Neural cell (in vitro differentiated cells): ENCODE measurements around the gene TMEM201. TPM values are rescaled to one million over a fixed set of nuclear protein-coding genes. Genes with fewer than 3 reads are reported as not detected.

ENCODE experiments used
- H2AFZ ChIP-seq: fragments of 200-600, 300-800 bp; sonication (generic), shearing (Covaris generic); 2 replicates; pipeline ENCODE4 v1.6.0; 2014; ENCODE audit warnings: low read depth, mild to moderate bottlenecking, antibody characterized with exemption, low read length, moderate library complexity
- H3F3A ChIP-seq: fragments of 200-600 bp; shearing (Covaris generic); 2 replicates; pipeline ENCODE4 v1.6.1; 2016; ENCODE audit warnings: mild to moderate bottlenecking, moderate library complexity, mixed read lengths, antibody characterized with exemption, low read length; ENCODE audit not compliant: insufficient read depth, poor library complexity, severe bottlenecking
- H3K27ac ChIP-seq: fragments of 200-600, 300-800 bp; sonication (generic), shearing (Covaris generic); 2 replicates; pipeline ENCODE4 v1.5.1; 2014; ENCODE audit warnings: mild to moderate bottlenecking, low read length, moderate library complexity
- H3K27me3 ChIP-seq: fragments of 300-800, 200-600 bp; sonication (generic), shearing (Covaris generic); 2 replicates; pipeline ENCODE4 v1.6.0; 2014; ENCODE audit warnings: mild to moderate bottlenecking, low read depth, low read length, moderate library complexity; ENCODE audit not compliant: insufficient read depth
- H3K36me3 ChIP-seq: fragments of 300-800, 200-600 bp; sonication (generic), shearing (Covaris generic); 2 replicates; pipeline ENCODE4 v1.5.1; 2014; ENCODE audit warnings: mild to moderate bottlenecking, antibody characterized with exemption, low read length, moderate library complexity; ENCODE audit not compliant: insufficient read depth
- H3K4me2 ChIP-seq: fragments of 300-800, 200-600 bp; sonication (generic), shearing (Covaris generic); 2 replicates; pipeline ENCODE4 v1.6.0; 2014; ENCODE audit warnings: mild to moderate bottlenecking, low read length
- H3K4me3 ChIP-seq: fragments of 300-800, 200-600 bp; sonication (generic), shearing (Covaris generic); 2 replicates; pipeline ENCODE4 v1.5.1; 2014; ENCODE audit warnings: mild to moderate bottlenecking, low read length, moderate library complexity
- H3K79me2 ChIP-seq: fragments of 200-600 bp; shearing (Covaris generic); replicated peaks from 2 replicates; pipeline ENCODE4 v1.6.0; 2014; ENCODE audit warnings: mild to moderate bottlenecking, low read length, moderate library complexity; ENCODE audit not compliant: insufficient read depth
- H3K9ac ChIP-seq: fragments of 300-800, 200-600 bp; sonication (generic), shearing (Covaris generic); 2 replicates; pipeline ENCODE4 v1.6.1; 2016; ENCODE audit warnings: mild to moderate bottlenecking, low read length, mixed read lengths
- H3K9me2 ChIP-seq: fragments of 200-600 bp; shearing (Covaris generic); 2 replicates; pipeline ENCODE4 v1.6.1; 2016; ENCODE audit warnings: mild to moderate bottlenecking, low read length, mixed read lengths; ENCODE audit not compliant: insufficient read depth
- H3K9me3 ChIP-seq: fragments of 200-600, 300-800 bp; sonication (generic), shearing (Covaris generic); 2 replicates; pipeline ENCODE4 v1.6.1; 2016; ENCODE audit warnings: mild to moderate bottlenecking, mixed run types, low read length, moderate library complexity, mixed read lengths
- H4K20me1 ChIP-seq: fragments of 200-600 bp; shearing (Covaris generic); 2 replicates; pipeline ENCODE4 v1.6.1; 2016; ENCODE audit warnings: mild to moderate bottlenecking, mixed run types; ENCODE audit not compliant: insufficient read depth
- EP300 ChIP-seq: fragments of 450-650 bp; conservative IDR thresholded peaks from 2 replicates; pipeline ENCODE4 v1.6.1; 2014; ENCODE audit warnings: antibody characterized with exemption, mild to moderate bottlenecking, moderate library complexity; ENCODE audit not compliant: poor library complexity, severe bottlenecking
- EZH2 ChIP-seq: fragments of 200-600, 300-800 bp; shearing (Covaris generic), sonication (generic); IDR thresholded peaks from 2 replicates; pipeline ENCODE4 v1.6.1; 2014; ENCODE audit warnings: antibody characterized with exemption, low read length, borderline replicate concordance, mild to moderate bottlenecking; ENCODE audit not compliant: insufficient read depth, poor library complexity, severe bottlenecking
- MXI1 ChIP-seq: fragments of 450-650 bp; conservative IDR thresholded peaks from 2 replicates; pipeline ENCODE4 v1.6.1; 2014; ENCODE audit warnings: antibody characterized with exemption, mild to moderate bottlenecking; ENCODE audit not compliant: poor library complexity, severe bottlenecking
- POLR2AphosphoS5 ChIP-seq: IDR thresholded peaks from 2 replicates; pipeline ENCODE4 v1.6.1; 2012
- RAD21 ChIP-seq: fragments of 450-650 bp; conservative IDR thresholded peaks from 2 replicates; pipeline ENCODE4 v1.6.1; 2014; ENCODE audit warnings: antibody characterized with exemption, mild to moderate bottlenecking, moderate library complexity
- SMC3 ChIP-seq: fragments of 450-650 bp; conservative IDR thresholded peaks from 2 replicates; pipeline ENCODE4 v1.6.1; 2014; ENCODE audit warnings: antibody characterized with exemption, mild to moderate bottlenecking, moderate library complexity; ENCODE audit not compliant: poor library complexity
- TAF1 ChIP-seq: IDR thresholded peaks from 2 replicates; pipeline ENCODE4 v1.6.1; 2012; ENCODE audit warnings: low read depth
- polyA plus RNA-seq: library from polyadenylated mRNA; depleted of rRNA; stranded (reverse); fragments of >200 nt; gene quantifications from 2 replicates; pipeline ENCODE4 v1.2.3, GENCODE V29; 2014
- TF ChIP-seq, protein P1 (sequence below): IDR thresholded peaks from 2 replicates; pipeline ENCODE4 v1.6.1; 2012; ENCODE audit warnings: borderline replicate concordance
- TF ChIP-seq, protein P2 (sequence below): fragments of 450-650 bp; IDR thresholded peaks from 2 replicates; pipeline ENCODE4 v1.5.1; 2014; ENCODE audit warnings: antibody characterized with exemption, mild to moderate bottlenecking, moderate library complexity; ENCODE audit not compliant: poor library complexity, severe bottlenecking

The TMEM201 gene
- polyA plus RNA-seq, 1 donor from 2014 or later, result 7.3 TPM

DNA sequence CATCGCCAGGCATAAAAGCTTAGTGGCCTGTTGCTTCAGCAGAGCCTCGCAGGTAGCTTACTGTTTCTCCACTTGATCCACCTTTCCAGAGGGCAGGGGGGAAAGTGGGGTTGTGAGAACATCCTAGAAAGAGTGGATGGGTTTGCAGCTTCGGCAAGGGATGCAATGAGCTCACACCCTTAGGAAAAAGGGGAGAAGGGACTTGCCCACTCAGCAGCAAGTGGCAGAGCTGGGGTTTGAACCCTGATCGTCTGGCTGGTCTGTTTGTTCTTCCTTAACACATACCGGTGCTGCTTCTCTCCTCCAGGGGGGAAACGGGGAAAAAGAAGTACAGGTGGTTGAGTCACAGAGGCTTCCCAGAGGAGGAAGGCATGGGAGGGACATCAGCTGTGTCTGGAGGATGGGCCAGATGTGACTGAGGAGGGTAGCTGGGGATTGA, 1.0 kb downstream of the TMEM201 start:
- H3K4me2 ChIP-seq, result peak overlapping the region; percentile 95
- no peak overlapping the region for H2AFZ ChIP-seq
- peaks cover 54% of the 10 kb centered on the region for H3K79me2 ChIP-seq
- no peaks in the 10 kb centered on the region for H3F3A ChIP-seq
- peak overlapping the region; percentile 83 for H3K4me3 ChIP-seq
- H4K20me1 ChIP-seq, result no peaks in the 10 kb centered on the region
- H3K9me3 ChIP-seq, result no peaks in the 10 kb centered on the region
- TF ChIP-seq EP300, result no peak
- TF ChIP-seq EZH2, result no peak
- TF ChIP-seq POLR2AphosphoS5, result no peak
- no peak for TF ChIP-seq RAD21
- TF ChIP-seq MXI1, result no peak
- TF ChIP-seq TAF1, result no peak
- TF ChIP-seq, protein P1, sequence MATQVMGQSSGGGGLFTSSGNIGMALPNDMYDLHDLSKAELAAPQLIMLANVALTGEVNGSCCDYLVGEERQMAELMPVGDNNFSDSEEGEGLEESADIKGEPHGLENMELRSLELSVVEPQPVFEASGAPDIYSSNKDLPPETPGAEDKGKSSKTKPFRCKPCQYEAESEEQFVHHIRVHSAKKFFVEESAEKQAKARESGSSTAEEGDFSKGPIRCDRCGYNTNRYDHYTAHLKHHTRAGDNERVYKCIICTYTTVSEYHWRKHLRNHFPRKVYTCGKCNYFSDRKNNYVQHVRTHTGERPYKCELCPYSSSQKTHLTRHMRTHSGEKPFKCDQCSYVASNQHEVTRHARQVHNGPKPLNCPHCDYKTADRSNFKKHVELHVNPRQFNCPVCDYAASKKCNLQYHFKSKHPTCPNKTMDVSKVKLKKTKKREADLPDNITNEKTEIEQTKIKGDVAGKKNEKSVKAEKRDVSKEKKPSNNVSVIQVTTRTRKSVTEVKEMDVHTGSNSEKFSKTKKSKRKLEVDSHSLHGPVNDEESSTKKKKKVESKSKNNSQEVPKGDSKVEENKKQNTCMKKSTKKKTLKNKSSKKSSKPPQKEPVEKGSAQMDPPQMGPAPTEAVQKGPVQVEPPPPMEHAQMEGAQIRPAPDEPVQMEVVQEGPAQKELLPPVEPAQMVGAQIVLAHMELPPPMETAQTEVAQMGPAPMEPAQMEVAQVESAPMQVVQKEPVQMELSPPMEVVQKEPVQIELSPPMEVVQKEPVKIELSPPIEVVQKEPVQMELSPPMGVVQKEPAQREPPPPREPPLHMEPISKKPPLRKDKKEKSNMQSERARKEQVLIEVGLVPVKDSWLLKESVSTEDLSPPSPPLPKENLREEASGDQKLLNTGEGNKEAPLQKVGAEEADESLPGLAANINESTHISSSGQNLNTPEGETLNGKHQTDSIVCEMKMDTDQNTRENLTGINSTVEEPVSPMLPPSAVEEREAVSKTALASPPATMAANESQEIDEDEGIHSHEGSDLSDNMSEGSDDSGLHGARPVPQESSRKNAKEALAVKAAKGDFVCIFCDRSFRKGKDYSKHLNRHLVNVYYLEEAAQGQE, result no peak
- TF ChIP-seq SMC3, result no peak
- TF ChIP-seq, protein P2, sequence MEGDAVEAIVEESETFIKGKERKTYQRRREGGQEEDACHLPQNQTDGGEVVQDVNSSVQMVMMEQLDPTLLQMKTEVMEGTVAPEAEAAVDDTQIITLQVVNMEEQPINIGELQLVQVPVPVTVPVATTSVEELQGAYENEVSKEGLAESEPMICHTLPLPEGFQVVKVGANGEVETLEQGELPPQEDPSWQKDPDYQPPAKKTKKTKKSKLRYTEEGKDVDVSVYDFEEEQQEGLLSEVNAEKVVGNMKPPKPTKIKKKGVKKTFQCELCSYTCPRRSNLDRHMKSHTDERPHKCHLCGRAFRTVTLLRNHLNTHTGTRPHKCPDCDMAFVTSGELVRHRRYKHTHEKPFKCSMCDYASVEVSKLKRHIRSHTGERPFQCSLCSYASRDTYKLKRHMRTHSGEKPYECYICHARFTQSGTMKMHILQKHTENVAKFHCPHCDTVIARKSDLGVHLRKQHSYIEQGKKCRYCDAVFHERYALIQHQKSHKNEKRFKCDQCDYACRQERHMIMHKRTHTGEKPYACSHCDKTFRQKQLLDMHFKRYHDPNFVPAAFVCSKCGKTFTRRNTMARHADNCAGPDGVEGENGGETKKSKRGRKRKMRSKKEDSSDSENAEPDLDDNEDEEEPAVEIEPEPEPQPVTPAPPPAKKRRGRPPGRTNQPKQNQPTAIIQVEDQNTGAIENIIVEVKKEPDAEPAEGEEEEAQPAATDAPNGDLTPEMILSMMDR, result no peak
- peak overlapping the region; percentile 51 for H3K27ac ChIP-seq
- H3K27me3 ChIP-seq, result no peaks in the 10 kb centered on the region
- H3K9me2 ChIP-seq, result no peaks in the 10 kb centered on the region
- H3K9ac ChIP-seq, result peak overlapping the region; percentile 75
- no peaks in the 10 kb centered on the region for H3K36me3 ChIP-seq

- H3F3A ChIP-seq, result no peaks in the 10 kb centered on the region
- H3K4me2 ChIP-seq, result peak overlapping the region; percentile 95
- peaks cover 59% of the 10 kb centered on the region for H3K79me2 ChIP-seq
- no peak overlapping the region for H2AFZ ChIP-seq
- no peaks in the 10 kb centered on the region for H3K9me2 ChIP-seq
- peak overlapping the region; percentile 75 for H3K9ac ChIP-seq
- peak overlapping the region; percentile 83 for H3K4me3 ChIP-seq
- TF ChIP-seq TAF1 (no peak), EP300 (no peak), SMC3 (no peak), POLR2AphosphoS5 (no peak)
- no peak overlapping the region for H3K27ac ChIP-seq
- no peaks in the 10 kb centered on the region for H3K36me3 ChIP-seq
- no peaks in the 10 kb centered on the region for H4K20me1 ChIP-seq
- H3K9me3 ChIP-seq, result no peaks in the 10 kb centered on the region
- no peaks in the 10 kb centered on the region for H3K27me3 ChIP-seq
These were observed 1.5 kb downstream of the TMEM201 start for GRCh38 chr1:9590201-9590600.
